Measurements from ENCODE around the gene SLC49A3.
A peak's percentile ranks its signal among the peaks of the same experiment; 100 is the strongest.
"Not testable (repeated sequence)": the region's sequence is repeated elsewhere in the genome, so short reads cannot be mapped to it uniquely, and the experiment has no call there.

The SLC49A3 gene

GRCh38 chr4:680091-680490 is 8.9 kb downstream of the SLC49A3 start:
- no peak for DNase-seq

GRCh38 chr4:679629-680028 is 9.3 kb downstream of the SLC49A3 start:
- no peak for DNase-seq

GRCh38 chr4:679104-679481 is 9.9 kb downstream of the SLC49A3 start:
- no peak for DNase-seq

GRCh38 chr4:678331-679103 is 10.4 kb downstream of the SLC49A3 start:
- no peak for DNase-seq

- DNase-seq = no peak
These were observed 11.3 kb downstream of the SLC49A3 start for GRCh38 chr4:677431-678293.

- no peak for DNase-seq
These were observed 12.1 kb downstream of the SLC49A3 start for GRCh38 chr4:676871-677235.

GRCh38 chr4:675980-676870 is 12.7 kb downstream of the SLC49A3 start:
- no peak for DNase-seq

GRCh38 chr4:675036-675882 is 13.7 kb downstream of the SLC49A3 start:
- no peak for DNase-seq

GRCh38 chr4:674172-675035 is 14.5 kb downstream of the SLC49A3 start, which contains the start of the genes ATP5ME and MYL5:
TSS of gene ATP5ME (minus strand) at chr4:674276. CDS start at chr4:674247, 29 bp downstream.
TSS of gene MYL5 (plus strand) at chr4:674542. CDS start at chr4:678027, 3,485 bp downstream.
- DNase-seq = peak; percentile 79

GRCh38 chr4:673349-674091 is 15.4 kb downstream of the SLC49A3 start:
- no peak for DNase-seq

- DNase-seq = no peak
These were observed 17.2 kb downstream of the SLC49A3 start for GRCh38 chr4:671769-672168.

GRCh38 chr4:669806-670559 is 19.0 kb downstream of the SLC49A3 start:
- DNase-seq = not testable (repeated sequence)

GRCh38 chr4:668219-668618 is 20.7 kb downstream of the SLC49A3 start:
- DNase-seq = not testable (repeated sequence)

- no peak for DNase-seq
These were observed 21.4 kb downstream of the SLC49A3 start for GRCh38 chr4:667545-667925.

- no peak for DNase-seq
These were observed 22.0 kb downstream of the SLC49A3 start for GRCh38 chr4:666822-667544.

GRCh38 chr4:666436-666810 is 22.5 kb downstream of the SLC49A3 start:
- no peak for DNase-seq

- DNase-seq = no peak
These were observed 23.1 kb downstream of the SLC49A3 start for GRCh38 chr4:665751-666435.

GRCh38 chr4:665381-665750 is 23.6 kb downstream of the SLC49A3 start:
- no peak for DNase-seq
